HG03469 (cell line): ENCODE data around the gene GPR35.

Experiments used
- ATAC-seq: cut with Tn5 transposase; IDR thresholded peaks from one replicate; pipeline ENCODE4 v1.9.1; 2021; ENCODE audit warnings: mild to moderate bottlenecking, moderate library complexity, moderate number of reproducible peaks; ENCODE audit not compliant: unreplicated experiment

The GPR35 gene

DNA sequence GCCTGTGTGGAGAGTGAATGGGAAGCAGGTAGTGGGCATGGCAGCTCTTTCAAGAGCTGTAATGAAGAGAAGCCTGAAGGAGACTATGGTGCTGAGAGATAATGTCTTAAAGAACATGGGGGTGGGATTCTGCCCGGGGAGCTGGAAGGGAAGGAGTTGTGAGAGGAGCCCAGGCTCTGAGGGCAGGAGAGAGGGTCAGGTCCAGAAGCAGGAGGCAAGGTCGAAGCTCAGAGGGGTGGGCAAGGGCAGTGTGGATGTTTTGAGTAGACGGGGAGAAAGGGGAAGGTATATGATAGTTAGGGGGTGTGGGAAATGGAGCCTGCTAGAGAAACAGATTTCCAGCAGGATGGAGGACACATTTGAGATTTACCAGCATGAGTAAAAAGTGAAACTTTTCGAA is 36.6 kb upstream of the GPR35 start:
- no peak for ATAC-seq

DNA sequence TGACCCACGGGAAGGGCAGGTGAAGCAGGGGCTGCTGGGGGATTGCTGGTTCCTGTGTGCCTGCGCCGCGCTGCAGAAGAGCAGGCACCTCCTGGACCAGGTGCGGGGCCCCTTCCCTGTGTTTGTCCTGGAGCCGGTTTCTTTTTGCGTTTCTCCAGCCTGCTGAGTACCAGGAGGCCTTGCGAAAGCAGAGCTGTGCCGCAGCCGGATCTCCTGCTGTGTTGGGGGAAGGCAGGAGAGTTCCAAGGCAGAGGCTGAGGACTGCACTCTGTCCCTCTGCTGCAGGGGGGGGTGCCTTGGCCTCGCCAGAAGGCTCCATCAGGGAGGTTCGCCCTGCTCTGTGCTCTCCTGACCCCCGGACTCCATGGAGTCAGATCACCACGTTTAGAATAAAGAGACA is 35.9 kb upstream of the GPR35 start:
- no peak for ATAC-seq

DNA sequence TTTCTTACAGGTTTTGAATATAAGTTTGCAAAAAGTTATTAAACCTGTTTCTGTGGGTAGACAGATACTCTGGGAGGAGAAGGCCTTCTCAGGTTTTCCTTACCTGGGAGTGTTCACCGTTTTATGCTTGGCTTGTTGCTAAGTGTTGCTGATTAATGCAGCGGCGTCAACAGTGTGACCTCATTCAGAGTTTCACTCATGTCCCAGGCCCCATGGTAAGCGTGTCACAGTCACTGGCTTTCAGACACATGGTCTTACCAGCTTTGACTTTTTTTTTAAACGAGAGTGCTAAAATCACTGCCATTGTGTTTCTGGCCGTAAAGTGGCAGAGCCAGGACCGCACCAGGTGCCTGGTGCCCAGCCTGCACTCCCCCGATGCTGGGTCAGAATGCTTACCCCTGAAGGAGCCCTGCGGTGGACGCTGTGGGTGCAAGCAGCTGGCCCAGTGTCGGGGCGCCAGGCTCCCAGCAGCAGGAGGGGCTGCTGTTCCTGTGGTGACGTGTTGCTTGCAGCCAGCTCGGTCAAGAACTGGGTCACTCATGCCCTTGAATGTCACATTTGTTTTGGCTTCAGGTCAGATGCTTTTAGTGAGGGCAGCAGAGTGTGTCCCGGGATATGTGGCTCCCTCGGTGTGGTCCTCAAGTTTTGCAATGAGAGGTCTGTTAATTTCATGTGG is 35.3 kb upstream of the GPR35 start:
- ATAC-seq: no peak

DNA sequence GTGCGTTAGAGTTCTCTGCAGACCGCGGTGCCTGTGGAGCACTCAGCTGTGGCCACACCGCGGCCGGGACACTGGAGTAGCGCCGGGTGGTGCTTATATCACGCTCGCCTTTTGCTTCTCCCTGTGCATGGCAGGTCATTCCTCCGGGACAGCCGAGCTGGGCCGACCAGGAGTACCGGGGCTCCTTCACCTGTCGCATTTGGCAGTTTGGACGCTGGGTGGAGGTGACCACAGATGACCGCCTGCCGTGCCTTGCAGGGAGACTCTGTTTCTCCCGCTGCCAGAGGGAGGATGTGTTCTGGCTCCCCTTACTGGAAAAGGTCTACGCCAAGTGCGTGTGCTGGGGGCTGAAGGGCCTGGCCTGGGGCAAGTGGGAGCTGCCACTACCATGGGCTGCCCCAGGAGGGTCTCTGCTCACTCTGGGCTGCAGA is 34.6 kb upstream of the GPR35 start:
- ATAC-seq: no peak

DNA sequence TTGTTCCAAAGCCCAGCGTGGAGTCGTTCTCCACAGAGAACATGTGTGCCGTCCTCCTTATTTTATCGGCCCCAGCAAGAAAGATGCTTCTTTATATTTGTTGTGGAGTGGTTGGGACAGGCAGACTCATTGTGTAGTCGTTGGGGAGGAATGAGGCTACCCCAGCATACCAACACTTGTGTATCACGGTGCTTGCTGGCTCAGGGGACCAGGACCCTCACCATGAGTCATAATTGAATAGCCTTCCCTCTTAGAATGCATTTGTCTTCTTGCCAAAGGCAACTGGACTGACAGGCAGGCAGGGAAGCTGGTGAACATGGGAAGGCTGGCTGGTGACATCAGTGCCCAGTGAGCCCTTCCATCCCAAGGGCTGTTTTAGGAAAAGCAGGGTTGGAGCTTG is 34.1 kb upstream of the GPR35 start:
- ATAC-seq: no peak

DNA sequence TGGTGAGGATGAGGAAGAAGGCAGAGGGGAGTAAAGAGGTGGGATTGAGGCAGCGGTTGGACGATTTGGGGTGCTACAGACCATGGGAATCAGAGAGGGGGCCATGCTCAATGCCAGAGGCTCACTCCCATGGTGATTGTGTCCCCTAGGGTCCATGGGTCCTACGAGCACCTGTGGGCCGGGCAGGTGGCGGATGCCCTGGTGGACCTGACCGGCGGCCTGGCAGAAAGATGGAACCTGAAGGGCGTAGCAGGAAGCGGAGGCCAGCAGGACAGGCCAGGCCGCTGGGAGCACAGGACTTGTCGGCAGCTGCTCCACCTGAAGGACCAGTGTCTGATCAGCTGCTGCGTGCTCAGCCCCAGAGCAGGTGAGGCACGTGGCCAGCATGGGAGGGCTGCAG is 33.5 kb upstream of the GPR35 start:
- ATAC-seq: no peak

DNA sequence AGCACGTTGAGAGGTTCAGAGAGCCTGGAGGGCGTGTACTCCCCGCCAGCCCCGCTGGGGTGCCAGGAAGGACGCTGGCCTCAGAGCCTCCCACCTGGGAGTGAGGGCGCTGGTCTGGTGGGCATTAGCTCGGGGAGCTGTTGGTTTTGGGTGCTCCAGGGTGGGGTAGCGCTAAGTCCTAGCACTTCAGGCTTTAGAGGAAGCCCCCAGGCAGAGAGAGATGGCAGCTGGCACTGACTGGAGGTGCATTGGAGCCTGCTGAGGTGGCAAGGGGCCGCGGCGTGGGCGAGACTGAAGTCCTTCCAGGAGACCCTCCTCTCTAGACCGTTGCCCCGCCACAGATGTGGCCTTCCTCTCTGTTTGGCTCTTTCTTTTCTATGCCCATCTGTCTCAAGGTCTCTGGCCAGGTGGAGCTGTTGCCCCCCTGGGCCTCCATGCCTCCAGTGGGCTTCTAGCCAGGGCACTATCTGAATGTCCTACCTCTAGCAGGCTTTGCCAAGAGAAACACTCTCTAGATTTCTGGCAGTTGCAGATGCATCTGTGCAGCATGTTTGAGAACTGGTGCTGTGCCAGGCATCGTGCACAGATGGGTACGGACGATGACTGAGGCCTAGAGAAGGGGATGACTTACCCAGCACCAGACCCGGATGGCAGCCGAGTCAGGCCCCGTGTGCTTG is 32.1 kb upstream of the GPR35 start:
- ATAC-seq: no peak

DNA sequence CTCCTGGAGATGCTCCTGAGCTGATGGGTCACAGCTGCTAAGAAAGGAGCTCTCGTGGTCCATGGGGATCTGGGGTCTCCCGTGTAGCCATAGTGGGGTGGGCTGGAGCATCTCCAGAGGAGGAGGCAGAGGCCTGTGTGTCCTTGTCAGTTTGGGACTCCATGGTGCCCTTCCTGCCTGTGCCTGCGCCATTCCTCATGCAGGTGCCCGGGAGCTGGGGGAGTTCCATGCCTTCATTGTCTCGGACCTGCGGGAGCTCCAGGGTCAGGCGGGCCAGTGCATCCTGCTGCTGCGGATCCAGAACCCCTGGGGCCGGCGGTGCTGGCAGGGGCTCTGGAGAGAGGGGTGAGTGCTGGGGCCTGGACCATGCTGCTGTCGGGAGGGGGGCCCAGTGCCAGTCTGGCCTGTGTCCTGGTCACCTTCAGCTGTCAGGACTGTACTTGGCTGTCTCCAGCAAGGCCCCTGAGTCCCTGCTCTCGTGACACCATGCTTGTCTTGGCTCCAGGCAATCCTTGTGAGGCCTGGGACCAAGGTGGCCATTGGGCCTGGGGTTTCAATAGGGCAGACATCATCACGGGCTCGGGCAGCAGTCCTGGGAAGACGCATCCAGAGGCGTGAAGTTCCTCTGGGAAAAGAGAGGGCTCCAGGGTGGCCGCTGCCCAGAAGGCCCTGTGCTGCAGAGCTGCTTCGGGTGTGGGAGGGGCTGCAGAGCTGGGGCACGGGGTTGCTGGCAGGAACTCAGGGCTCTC is 31.4 kb upstream of the GPR35 start:
- no peak for ATAC-seq

DNA sequence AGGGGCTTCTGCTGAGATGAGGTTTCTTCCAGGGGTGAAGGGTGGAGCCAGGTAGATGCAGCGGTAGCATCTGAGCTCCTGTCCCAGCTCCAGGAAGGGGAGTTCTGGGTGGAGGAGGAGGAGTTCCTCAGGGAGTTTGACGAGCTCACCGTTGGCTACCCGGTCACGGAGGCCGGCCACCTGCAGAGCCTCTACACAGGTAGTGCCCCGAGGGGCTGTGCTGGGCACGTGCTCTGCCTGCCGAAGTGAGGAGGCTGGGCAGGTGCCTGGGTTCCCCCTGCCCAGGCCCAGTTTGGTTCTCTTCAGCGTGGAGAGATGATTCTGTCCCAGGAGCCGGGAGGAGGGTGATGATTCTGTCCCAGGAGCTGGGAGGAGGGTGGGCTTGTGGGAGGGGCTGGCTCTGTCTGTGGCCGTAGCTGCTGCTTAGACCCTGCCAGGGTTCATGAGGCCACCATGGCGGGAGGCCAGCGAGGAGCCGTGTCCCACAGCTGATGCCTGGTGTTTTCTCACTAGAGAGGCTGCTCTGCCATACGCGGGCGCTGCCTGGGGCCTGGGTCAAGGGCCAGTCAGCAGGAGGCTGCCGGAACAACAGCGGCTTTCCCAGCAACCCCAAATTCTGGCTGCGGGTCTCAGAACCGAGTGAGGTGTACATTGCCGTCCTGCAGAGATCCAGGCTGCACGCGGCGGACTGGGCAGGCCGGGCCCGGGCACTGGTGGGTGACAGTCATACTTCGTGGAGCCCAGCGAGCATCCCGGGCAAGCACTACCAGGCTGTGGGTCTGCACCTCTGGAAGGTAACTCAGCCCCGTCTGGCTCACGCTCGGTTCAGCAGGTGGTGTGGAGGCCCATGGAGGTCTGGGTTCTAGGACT is 30.5 kb upstream of the GPR35 start:
- no peak for ATAC-seq

DNA sequence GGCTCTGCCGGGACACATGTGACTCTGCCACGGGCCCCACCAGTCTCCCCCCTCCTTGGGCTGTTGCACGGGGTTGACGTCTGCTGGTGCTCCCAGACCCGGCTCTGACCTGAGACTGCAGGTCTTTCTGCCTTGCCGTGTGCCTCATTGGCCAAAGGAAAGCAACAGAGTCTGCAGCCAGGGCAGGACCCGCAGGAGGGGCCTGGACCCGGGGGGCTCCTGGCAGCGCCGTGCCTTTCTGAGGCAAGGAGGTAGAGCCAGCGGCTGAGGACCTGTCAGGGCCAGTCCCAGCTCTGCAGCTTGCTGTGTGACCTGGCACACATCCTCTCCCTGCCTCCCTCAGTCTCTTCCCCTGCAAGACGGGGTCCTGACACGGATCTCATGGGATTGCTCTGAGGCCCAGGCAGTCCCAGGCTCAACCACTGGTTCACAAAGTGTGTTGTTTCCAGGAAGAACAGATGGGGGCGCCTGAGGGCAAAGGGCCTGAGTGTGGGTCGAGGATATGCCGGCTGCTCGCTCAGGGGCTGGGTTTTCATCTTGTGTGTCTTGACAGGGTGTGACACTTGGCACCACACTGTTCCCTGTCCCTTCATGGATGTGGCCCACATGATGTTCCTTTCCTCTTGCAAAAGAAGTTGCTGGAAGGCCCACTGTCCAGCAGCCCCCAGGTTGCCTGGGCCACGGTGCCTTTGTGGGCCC is 29.8 kb upstream of the GPR35 start:
- ATAC-seq: no peak

DNA sequence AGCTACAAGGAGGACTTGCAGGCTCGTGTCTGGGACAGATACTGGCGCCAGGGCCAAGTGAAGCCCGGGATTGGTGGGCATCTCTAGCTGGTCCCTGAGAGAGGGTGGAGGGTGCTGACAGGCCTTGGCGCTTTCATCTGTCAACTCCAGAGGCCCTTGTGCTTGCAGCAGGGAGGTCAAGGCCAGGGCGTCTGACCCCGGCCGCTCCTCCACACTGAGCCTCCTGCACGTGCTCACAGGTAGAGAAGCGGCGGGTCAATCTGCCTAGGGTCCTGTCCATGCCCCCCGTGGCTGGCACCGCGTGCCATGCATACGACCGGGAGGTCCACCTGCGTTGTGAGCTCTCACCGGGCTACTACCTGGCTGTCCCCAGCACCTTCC is 29.2 kb upstream of the GPR35 start:
- no peak for ATAC-seq

DNA sequence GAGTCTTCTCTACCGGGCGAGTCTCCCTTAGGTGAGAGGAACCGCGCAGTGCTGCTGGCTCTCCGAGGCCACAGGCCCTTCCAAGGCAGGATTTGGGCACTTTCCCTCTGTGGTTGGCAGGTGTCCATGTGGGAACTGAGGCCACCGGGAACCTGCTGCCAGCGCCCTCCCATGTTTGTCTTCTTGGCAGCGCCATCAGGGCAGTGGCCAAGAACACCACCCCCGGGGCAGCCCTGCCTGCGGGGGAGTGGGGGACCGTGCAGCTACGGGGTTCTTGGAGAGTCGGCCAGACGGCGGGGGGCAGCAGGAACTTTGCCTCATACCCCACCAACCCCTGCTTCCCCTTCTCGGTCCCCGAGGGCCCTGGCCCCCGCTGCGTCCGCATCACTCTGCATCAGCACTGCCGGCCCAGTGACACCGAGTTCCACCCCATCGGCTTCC is 28.8 kb upstream of the GPR35 start:
- no peak for ATAC-seq

DNA sequence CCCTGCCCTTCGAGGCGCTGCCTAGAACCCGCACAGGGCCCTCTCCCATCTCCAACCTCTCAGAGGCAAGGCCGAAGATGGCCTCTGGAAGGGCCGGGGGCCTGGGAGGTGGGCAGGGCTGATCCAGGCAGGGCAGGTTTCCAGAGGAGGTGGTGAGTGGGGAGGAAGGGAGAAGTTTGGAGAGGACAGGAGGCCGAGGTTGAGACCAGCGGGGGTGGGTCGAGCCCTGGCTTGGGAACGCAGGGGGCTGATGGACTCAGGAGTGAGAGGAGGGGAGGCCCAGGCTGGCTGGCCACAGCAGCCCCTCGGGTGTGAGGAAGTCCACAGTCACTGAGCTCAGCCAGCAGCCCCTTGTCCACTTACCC is 28.2 kb upstream of the GPR35 start:
- no peak for ATAC-seq

DNA sequence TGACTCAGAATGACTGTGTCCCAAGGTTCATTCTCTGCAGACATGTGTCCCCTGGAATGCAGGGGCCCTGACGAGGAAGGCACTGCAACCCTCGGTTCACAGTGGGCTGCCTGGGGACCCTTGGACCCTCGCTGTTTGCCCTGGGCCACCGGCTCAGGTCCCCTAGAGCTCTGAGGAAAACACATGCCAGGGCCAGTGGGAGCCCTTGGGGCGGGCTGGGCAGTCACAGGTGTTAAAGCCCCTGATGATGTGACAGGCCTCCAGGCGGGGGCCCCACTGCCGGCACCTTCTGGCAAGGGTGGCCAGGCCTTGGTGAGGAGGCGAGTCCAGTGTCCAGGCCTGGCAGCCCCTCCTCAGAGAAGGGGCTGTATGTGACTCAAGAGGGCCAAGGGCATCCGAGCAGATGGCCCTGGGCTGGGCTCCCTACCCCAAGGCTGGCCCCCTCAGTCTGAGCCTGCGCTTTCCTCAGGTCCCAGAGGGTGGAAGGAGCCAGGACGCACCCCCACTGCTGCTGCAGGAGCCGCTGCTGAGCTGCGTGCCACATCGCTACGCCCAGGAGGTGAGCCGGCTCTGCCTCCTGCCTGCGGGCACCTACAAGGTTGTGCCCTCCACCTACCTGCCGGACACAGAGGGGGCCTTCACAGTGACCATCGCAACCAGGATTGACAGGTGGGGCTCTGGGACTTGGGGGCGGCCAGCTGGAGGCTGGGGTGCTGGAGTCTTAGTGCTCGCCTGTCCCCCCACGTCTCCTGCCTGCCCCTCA is 27.7 kb upstream of the GPR35 start:
- no peak for ATAC-seq

DNA sequence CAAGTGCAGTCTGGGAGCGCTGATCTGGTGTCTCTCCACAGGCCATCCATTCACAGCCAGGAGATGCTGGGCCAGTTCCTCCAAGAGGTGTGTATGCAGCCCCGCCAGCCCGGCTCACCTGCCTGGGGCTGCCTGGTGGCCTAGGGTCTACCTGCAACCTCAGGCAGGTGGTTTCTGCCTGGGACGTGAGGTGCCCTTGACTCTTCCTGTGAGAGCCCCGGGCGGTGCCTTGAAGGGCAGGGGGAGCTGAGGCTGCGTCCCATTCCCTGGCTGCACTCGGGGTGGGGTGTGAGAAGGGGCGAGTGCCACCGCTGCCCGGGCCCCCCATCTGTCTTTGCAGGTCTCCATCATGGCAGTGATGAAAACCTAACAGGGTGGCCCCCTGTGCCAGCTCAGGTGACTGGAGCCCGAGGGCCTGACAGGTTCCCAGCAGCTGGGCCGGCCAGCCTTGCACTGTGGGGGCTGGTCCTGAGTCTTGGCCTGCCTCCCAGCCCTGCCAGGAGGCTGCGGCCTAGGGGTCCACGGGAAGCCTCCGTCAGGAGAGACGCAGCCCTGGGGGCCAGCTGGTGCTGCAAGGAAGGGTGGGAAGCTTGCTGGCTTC is 26.9 kb upstream of the GPR35 start:
- no peak for ATAC-seq

DNA sequence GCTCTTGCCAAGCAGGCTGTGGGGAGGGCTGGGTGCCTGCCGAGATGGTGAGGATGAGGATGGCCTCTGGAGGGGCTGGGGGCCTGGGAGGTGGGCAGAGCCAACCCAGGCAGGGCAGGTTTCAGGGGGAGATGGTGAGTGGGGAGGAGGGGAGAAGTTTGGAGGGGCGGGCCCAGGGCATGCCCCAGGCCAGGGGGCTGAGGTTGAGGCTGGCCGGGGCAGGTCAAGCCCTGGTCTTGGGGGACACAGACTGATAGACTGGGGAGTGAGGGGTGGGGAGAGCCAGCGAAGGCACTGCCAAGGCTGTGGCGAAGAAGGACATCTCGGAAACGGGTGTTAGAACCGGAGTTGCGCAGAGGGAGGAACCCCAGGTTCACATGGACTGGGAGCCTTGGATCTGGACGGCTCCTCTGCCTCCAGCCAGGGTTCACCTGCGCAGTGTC is 26.1 kb upstream of the GPR35 start:
- ATAC-seq: no peak

DNA sequence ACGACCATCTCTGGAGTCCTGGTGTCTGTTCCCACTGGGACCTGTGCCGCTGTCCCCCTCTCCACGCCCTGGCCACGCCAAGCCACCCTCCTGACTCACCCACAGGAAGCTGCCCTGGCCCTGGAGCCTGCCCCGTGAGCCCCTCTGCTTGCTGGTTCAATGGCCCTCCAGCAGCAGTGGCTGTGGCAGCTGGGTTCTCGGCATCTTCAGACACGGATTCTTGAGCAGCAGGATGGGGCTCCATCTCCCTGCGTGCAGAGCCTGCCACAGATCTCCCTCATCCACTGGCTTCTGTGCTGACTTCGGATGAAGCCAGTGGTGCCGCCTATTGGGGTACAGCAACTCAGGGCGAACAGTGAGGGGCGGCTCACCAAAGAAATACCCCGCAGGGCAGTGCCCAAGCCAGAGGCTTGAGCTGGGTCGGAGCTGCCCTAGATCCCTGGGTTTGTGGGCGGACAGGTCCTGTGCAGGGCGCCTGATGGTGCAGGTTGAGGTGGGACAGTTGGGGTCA is 24.8 kb upstream of the GPR35 start:
- ATAC-seq: no peak

DNA sequence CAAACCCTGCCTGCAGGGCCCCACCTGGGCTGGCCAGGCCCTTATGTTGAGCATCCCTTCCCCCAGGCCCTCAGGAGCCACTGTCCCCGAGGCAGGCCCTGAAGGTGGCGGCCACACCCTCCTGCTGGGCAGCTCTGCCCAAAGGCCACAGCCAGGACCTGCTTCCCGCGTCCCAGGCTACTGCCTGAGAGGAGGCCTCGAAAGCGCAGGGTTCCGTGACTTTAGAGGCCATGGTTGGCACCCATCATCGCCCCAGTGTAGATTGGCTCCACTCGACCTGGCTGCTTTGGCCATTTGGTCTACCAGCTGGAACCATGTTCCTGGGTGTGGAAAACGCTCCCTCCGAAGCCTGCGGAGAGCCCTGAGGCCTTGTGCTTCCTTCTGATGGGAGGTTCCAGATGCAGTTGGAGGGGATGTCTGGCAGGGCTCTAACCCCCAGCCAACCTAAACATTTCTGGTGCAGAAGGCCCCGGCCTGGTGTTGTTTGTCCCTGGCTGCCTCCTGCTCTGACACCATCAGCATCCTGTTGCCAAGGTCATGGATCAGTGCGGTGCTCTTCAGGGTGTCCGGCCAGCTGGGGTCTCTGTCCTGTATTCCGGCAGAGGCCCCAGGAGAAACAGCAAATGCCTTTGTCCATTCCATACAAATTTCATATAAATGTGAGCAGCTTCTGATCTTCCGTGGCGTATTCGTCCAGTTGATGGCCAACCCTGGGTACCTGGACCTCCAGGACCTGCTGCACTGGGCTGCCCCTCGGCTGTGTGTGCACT is 24.0 kb upstream of the GPR35 start:
- no peak for ATAC-seq

DNA sequence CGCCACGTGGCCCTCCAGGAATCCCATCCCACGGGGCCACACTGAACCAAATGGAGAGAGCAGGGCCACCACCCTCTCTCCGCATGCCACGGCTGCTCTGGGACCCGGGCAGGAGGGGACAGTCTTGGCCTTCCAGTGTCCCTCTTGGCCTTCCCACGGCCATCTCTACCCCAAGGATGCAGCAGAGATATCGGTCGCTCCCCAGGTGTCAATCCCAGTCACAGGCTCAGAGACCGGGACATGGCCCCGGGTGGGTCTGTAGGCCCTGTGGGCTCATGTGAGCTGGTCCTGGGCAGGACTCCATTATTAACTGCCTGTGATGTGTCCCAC is 23.5 kb upstream of the GPR35 start:
- no peak for ATAC-seq
